Breast epithelium (tissue), 3 donors: Measurements from ENCODE around the gene NME7.

Experiments
- POLR2A ChIP-seq: fragments of 450-650 bp; IDR thresholded peaks from one replicate; pipeline ENCODE4 v1.6.1; 2016; ENCODE audit warnings: antibody characterized with exemption, mild to moderate bottlenecking, moderate library complexity
- POLR2AphosphoS5 ChIP-seq, 3 donors: sonication (generic); formaldehyde crosslinking; IDR thresholded peaks; one replicate each; pipeline ENCODE4 v1.6.1; 2017; ENCODE audit warnings: antibody characterized with exemption in 3 of 3
- TF ChIP-seq, protein P1 (sequence below), 3 donors: fragments of 450-650 bp; IDR thresholded peaks; one replicate each; pipeline ENCODE4 v1.5.1; 2016 to 2017; ENCODE audit warnings: antibody characterized with exemption in 3 of 3, mild to moderate bottlenecking in 3 of 3, moderate library complexity in 3 of 3

DNA sequence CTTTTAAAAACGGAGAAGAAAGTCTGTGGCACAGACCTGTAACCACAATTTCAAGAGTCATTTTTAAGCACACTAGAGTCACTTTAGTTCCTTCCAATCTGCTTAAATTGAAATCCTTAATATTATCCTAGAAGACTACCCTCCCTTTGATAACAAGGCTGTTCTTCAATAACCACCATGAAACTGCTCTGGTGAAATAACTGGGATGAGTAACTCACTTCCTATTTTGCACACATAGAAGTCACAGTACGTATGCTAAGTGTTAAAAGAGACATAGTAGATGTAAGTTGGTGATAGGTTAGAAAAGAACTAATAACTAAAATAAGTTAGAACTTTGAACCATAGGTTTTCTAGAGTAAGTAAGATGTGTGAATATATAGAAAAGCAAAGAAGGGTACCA, 107.8 kb downstream of the NME7 start:
- TF ChIP-seq, protein P1, sequence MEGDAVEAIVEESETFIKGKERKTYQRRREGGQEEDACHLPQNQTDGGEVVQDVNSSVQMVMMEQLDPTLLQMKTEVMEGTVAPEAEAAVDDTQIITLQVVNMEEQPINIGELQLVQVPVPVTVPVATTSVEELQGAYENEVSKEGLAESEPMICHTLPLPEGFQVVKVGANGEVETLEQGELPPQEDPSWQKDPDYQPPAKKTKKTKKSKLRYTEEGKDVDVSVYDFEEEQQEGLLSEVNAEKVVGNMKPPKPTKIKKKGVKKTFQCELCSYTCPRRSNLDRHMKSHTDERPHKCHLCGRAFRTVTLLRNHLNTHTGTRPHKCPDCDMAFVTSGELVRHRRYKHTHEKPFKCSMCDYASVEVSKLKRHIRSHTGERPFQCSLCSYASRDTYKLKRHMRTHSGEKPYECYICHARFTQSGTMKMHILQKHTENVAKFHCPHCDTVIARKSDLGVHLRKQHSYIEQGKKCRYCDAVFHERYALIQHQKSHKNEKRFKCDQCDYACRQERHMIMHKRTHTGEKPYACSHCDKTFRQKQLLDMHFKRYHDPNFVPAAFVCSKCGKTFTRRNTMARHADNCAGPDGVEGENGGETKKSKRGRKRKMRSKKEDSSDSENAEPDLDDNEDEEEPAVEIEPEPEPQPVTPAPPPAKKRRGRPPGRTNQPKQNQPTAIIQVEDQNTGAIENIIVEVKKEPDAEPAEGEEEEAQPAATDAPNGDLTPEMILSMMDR (IDR thresholded peaks at IDR 0.05): no peak
- TF ChIP-seq POLR2A: no peak
- TF ChIP-seq POLR2AphosphoS5 (IDR thresholded peaks at IDR 0.05): no peak
